Mesothelial cell of epicardium (in vitro differentiated cells): Measurements from ENCODE around the gene CPED1. TPM values are rescaled to one million over a fixed set of nuclear protein-coding genes. Genes with fewer than 3 reads are reported as not detected.

ENCODE experiments used
- DNase-seq, 2 experiments: peaks; one replicate each; pipeline ENCODE4 v3.0.0; 2021; ENCODE audit warnings: low spot score in 2 of 2; ENCODE audit not compliant: unreplicated experiment in 2 of 2
- H3K27ac Mint-ChIP-seq: 2 replicates; pipeline ENCODE4 v1.8.0; 2021; ENCODE audit warnings: mixed read lengths
- H3K27me3 Mint-ChIP-seq: 2 replicates; pipeline ENCODE4 v1.8.0; 2021; ENCODE audit warnings: low read depth, mixed read lengths
- H3K36me3 Mint-ChIP-seq: 2 replicates; pipeline ENCODE4 v1.8.0; 2021; ENCODE audit warnings: mixed read lengths
- H3K4me1 Mint-ChIP-seq: 2 replicates; pipeline ENCODE4 v1.8.0; 2021; ENCODE audit warnings: mixed read lengths
- H3K4me3 Mint-ChIP-seq: 2 replicates; pipeline ENCODE4 v1.8.0; 2021; ENCODE audit warnings: mild to moderate bottlenecking, moderate library complexity, mixed read lengths
- H3K9me3 Mint-ChIP-seq: 2 replicates; pipeline ENCODE4 v1.8.0; 2021; ENCODE audit warnings: mixed read lengths
- CTCF ChIP-seq: fragments of 200-600 bp; sonication (generic); IDR thresholded peaks from one replicate; pipeline ENCODE4 v1.5.0; 2021; ENCODE audit warnings: antibody characterized with exemption; ENCODE audit not compliant: unreplicated experiment
- total RNA-seq: library from RNA; stranded (reverse); gene quantifications from 3 replicates; pipeline ENCODE4 v1.2.1, GENCODE V29; 2021

CPED1 gene
- total RNA-seq, 1 donor from 2014 or later, result 25.6 TPM

GRCh38 chr7:121016966-121017365, 28.5 kb downstream of the CPED1 start:
- H3K27me3 Mint-ChIP-seq, result no peaks in the 10 kb centered on the region
- H3K27ac Mint-ChIP-seq, result no peak overlapping the region
- no peaks in the 10 kb centered on the region for H3K36me3 Mint-ChIP-seq
- no peak for DNase-seq
- TF ChIP-seq CTCF, result no peak
- no peaks in the 10 kb centered on the region for H3K9me3 Mint-ChIP-seq
- H3K4me3 Mint-ChIP-seq, result no peak overlapping the region
- H3K4me1 Mint-ChIP-seq, result peaks cover 51% of the 10 kb centered on the region

GRCh38 chr7:121017586-121017985, 29.1 kb downstream of the CPED1 start:
- H3K4me3 Mint-ChIP-seq, result no peak overlapping the region
- no peak for DNase-seq
- peaks cover 58% of the 10 kb centered on the region for H3K4me1 Mint-ChIP-seq
- no peaks in the 10 kb centered on the region for H3K9me3 Mint-ChIP-seq
- H3K36me3 Mint-ChIP-seq, result no peaks in the 10 kb centered on the region
- H3K27me3 Mint-ChIP-seq, result no peaks in the 10 kb centered on the region
- no peak for TF ChIP-seq CTCF
- peak overlapping the region; percentile 43 for H3K27ac Mint-ChIP-seq

- TF ChIP-seq CTCF, result no peak
- H3K9me3 Mint-ChIP-seq, result no peaks in the 10 kb centered on the region
- no peaks in the 10 kb centered on the region for H3K36me3 Mint-ChIP-seq
- H3K4me1 Mint-ChIP-seq, result peaks cover 63% of the 10 kb centered on the region
- H3K27ac Mint-ChIP-seq, result peak overlapping the region; percentile 72
- no peak overlapping the region for H3K4me3 Mint-ChIP-seq
- DNase-seq, result no peak
- H3K27me3 Mint-ChIP-seq, result no peaks in the 10 kb centered on the region
These were observed 30.5 kb downstream of the CPED1 start for GRCh38 chr7:121019018-121019417.

- no peak for TF ChIP-seq CTCF
- DNase-seq, result no peak
- Mint-ChIP-seq H3K36me3 (no peaks in the 10 kb centered on the region), H3K27ac (peak overlapping the region; percentile 89), H3K27me3 (no peaks in the 10 kb centered on the region), H3K4me3 (no peak overlapping the region), H3K9me3 (no peaks in the 10 kb centered on the region), H3K4me1 (peaks cover 69% of the 10 kb centered on the region)
These were observed 31.9 kb downstream of the CPED1 start for GRCh38 chr7:121020249-121020988.

GRCh38 chr7:121020989-121021969, 32.8 kb downstream of the CPED1 start:
- peak overlapping the region; percentile 89 for H3K27ac Mint-ChIP-seq
- no peaks in the 10 kb centered on the region for H3K27me3 Mint-ChIP-seq
- peaks cover 74% of the 10 kb centered on the region for H3K4me1 Mint-ChIP-seq
- H3K36me3 Mint-ChIP-seq, result peaks cover 2% of the 10 kb centered on the region
- peaks cover 8% of the 10 kb centered on the region for H3K9me3 Mint-ChIP-seq
- no peak for TF ChIP-seq CTCF
- H3K4me3 Mint-ChIP-seq, result no peak overlapping the region
- no peak for DNase-seq
